ENCODE measurements around the gene ARL8B. TPM values are rescaled to one million over a fixed set of nuclear protein-coding genes. Genes with fewer than 3 reads are reported as not detected.

ARL8B gene
- total and polyA plus RNA-seq, 9 of the 15 experiments (the other 6 are each of a cell fraction or from before 2014, with no cell fraction given) = 28.5 to 99.4 (median 77.2) TPM

GRCh38 chr3:5219216-5219615, 97.1 kb downstream of the ARL8B start:
- H3K27ac ChIP-seq (ENCODE audit: extremely low read depth, low read depth, low read length) = no peak overlapping the region
- WGBS (ENCODE audit: insufficient coverage, low coverage, missing lambda C conversion rate) = 61% methylated on average over 4 of the region's 4 CpGs
- no peak overlapping the region for H2AFZ ChIP-seq (ENCODE audit: low read depth, low read length)
- intact Hi-C loops (cut with micrococcal nuclease) (no loop called here), in situ Hi-C loops (cut with MboI) (no loop called here)
- no peak overlapping the region for H3K9ac ChIP-seq (ENCODE audit: insufficient read depth in 1 of 2, low read depth in 2 of 2, low read length in 2 of 2)
- peaks cover 42% of the 10 kb centered on the region; the same call in 2 of the 3 replicates for H3K36me3 ChIP-seq (ENCODE audit: control insufficient read depth, insufficient read depth, low read length)
- no peaks in the 10 kb centered on the region for H3K27me3 ChIP-seq (ENCODE audit: control insufficient read depth in 2 of 2, insufficient read depth in 2 of 2, low read length in 2 of 2)
- H3K9me3 ChIP-seq (replicated peaks; ENCODE audit: control insufficient read depth, insufficient read depth, low read depth, low read length) = no peaks in the 10 kb centered on the region
- H3K4me2 ChIP-seq (ENCODE audit: insufficient read depth, low read length) = no peak overlapping the region
- ATAC-seq (no peak), DNase-seq (ENCODE audit: extremely low read depth in 1 of 4, low spot score in 3 of 4) (no peak), FAIRE-seq (no peak)
- ChIA-PET CTCF (ENCODE audit: low intra/inter-chr PET ratio) (no interaction called here), POLR2A (interaction anchor here (0.7 to 2.0 kb wide), 3 partner anchors 8 to 21 kb away, joined by 3 to 6 read pairs (median 3); no protein-coding TSS in a partner anchor)
- TF ChIP-seq FOS (IDR thresholded peaks at IDR 0.05; ENCODE audit: extremely low read depth, insufficient read length) (no peak), CEBPB (tag; IDR thresholded peaks at IDR 0.05) (0 out of 2 replicates have a peak, but pooled peaks have one; percentile 3)
- H3K79me2 ChIP-seq (ENCODE audit: control insufficient read depth, insufficient read depth, low read length) = no peaks in the 10 kb centered on the region
- no TSS peak for BruUV-seq (replicated peaks)
- H4K20me1 ChIP-seq (replicated peaks; ENCODE audit: control insufficient read depth, insufficient read depth, low read length) = no peaks in the 10 kb centered on the region
- H3K4me3 ChIP-seq = no peak overlapping the region
- no peaks in the 10 kb centered on the region for H3K9me1 ChIP-seq (ENCODE audit: control insufficient read depth, insufficient read depth, low read length)
- H3K4me1 ChIP-seq (replicated peaks in 1 of 2; ENCODE audit: control insufficient read depth in 2 of 2, insufficient read depth in 2 of 2, low read length in 2 of 2) = peaks cover 0 to 3% of the 10 kb centered on the region in 2 experiments; a peak in 2 of 5 replicates

GRCh38 chr3:5220193-5220592, 98.1 kb downstream of the ARL8B start:
- DNase-seq (ENCODE audit: extremely low read depth in 1 of 4, low spot score in 3 of 4) (no peak), ATAC-seq (peak; percentile 50), FAIRE-seq (no peak)
- in situ Hi-C loops (cut with MboI) (no loop called here), intact Hi-C loops (cut with micrococcal nuclease) (loop anchor here (10.0 kb wide), 3 partner anchors 205 to 515 kb away; no protein-coding TSS in a partner anchor)
- ChIA-PET POLR2A (interaction anchor here (0.6 to 0.7 kb wide), 3 partner anchors 9 to 1298 kb away, joined by 3 read pairs; no protein-coding TSS in a partner anchor), CTCF (ENCODE audit: low intra/inter-chr PET ratio) (interaction anchor here (0.6 kb wide), 1 partner anchor 409 kb away, joined by 4 read pairs; no protein-coding TSS in a partner anchor)
- Histone ChIP-seq H4K20me1 (replicated peaks; ENCODE audit: control insufficient read depth, insufficient read depth, low read length) (no peaks in the 10 kb centered on the region), H3K27me3 (ENCODE audit: control insufficient read depth in 2 of 2, insufficient read depth in 2 of 2, low read length in 2 of 2) (peaks cover 0 to 4% of the 10 kb centered on the region in 2 experiments; a peak in 1 of 5 replicates), H3K9me1 (ENCODE audit: control insufficient read depth, insufficient read depth, low read length) (no peaks in the 10 kb centered on the region), H2AFZ (ENCODE audit: low read depth, low read length) (no peak overlapping the region), H3K4me1 (replicated peaks in 1 of 2; ENCODE audit: control insufficient read depth in 2 of 2, insufficient read depth in 2 of 2, low read length in 2 of 2) (peaks cover 0 to 3% of the 10 kb centered on the region in 2 experiments; a peak in 2 of 5 replicates), H3K9ac (ENCODE audit: insufficient read depth in 1 of 2, low read depth in 2 of 2, low read length in 2 of 2) (no peak overlapping the region), H3K79me2 (ENCODE audit: control insufficient read depth, insufficient read depth, low read length) (no peaks in the 10 kb centered on the region), H3K9me3 (replicated peaks; ENCODE audit: control insufficient read depth, insufficient read depth, low read depth, low read length) (no peaks in the 10 kb centered on the region), H3K4me2 (ENCODE audit: insufficient read depth, low read length) (no peak overlapping the region), H3K27ac (ENCODE audit: extremely low read depth, low read depth, low read length) (no peak overlapping the region), H3K4me3 (no peak overlapping the region), H3K36me3 (ENCODE audit: control insufficient read depth, insufficient read depth, low read length) (peaks cover 32% of the 10 kb centered on the region; the same call in 2 of the 3 replicates)
- WGBS (ENCODE audit: insufficient coverage, low coverage, missing lambda C conversion rate) = 27% methylated on average over 5 of the region's 5 CpGs
- no TSS peak for BruUV-seq (replicated peaks)
- TF ChIP-seq NCOA4 (IDR thresholded peaks at IDR 0.05; ENCODE audit: partially characterized antibody) (no peak), E2F8 (IDR thresholded peaks at IDR 0.05; ENCODE audit: low read depth, partially characterized antibody) (peak; percentile 10), TAF7 (tag; IDR thresholded peaks at IDR 0.05) (no peak), FOXP1 (CRISPR knock-in tag; IDR thresholded peaks at IDR 0.05) (no peak), POLR2AphosphoS2 (IDR thresholded peaks at IDR 0.05; ENCODE audit: low read length) (peak; percentile 73)

Measured in K562 (cell line).